ENCODE data around the gene DISP2. TPM values are rescaled to one million over a fixed set of nuclear protein-coding genes. Genes with fewer than 3 reads are reported as not detected.

The DISP2 gene
- total and polyA plus RNA-seq, 2 experiments from 2014 or later = 1.3 to 2.2 TPM

GRCh38 chr15:40334941-40335795, 22.9 kb upstream of the DISP2 start:
- no peaks in the 10 kb centered on the region for H3K9me3 Mint-ChIP-seq
- peaks cover 43% of the 10 kb centered on the region for H3K4me1 Mint-ChIP-seq
- Histone ChIP-seq H3K27me3 (ENCODE audit: insufficient read depth) (no peaks in the 10 kb centered on the region), H3F3A (replicated peaks; ENCODE audit: low read depth) (0 out of 2 replicates have a peak, but pooled peaks cover 4% of the 10 kb centered on the region), H3K4me1 (ENCODE audit: insufficient read depth) (peaks cover 4% of the 10 kb centered on the region; the same call in 1 of the 2 replicates), H3K27ac (ENCODE audit: low read depth) (no peak overlapping the region), H4K20me1 (replicated peaks; ENCODE audit: insufficient read depth) (no peaks in the 10 kb centered on the region), H3K36me3 (ENCODE audit: insufficient read depth) (no peaks in the 10 kb centered on the region), H2AFZ (no peak overlapping the region), H3K4me3 (no peak overlapping the region), H3K9me2 (ENCODE audit: insufficient read depth) (0 out of 2 replicates have a peak, but pooled peaks cover 2% of the 10 kb centered on the region), H3K4me2 (no peak overlapping the region), H3K79me2 (replicated peaks; ENCODE audit: insufficient read depth) (no peaks in the 10 kb centered on the region)
- H3K36me3 Mint-ChIP-seq (ENCODE audit: low read depth) = peaks cover 4% of the 10 kb centered on the region; the same call in 1 of the 3 replicates
- no peak overlapping the region for H3K4me3 Mint-ChIP-seq
- TF ChIP-seq POLR2AphosphoS5 (IDR thresholded peaks at IDR 0.05; ENCODE audit: low read depth) = no peak
- TF ChIP-seq STAT1 (IDR thresholded peaks at IDR 0.05; ENCODE audit: unreplicated experiment) = no peak
- TF ChIP-seq EZH2phosphoT487 (IDR thresholded peaks at IDR 0.05; ENCODE audit: unreplicated experiment) = no peak
- no peak for TF ChIP-seq EZH2 (IDR thresholded peaks at IDR 0.05; ENCODE audit: low read depth, unreplicated experiment)
- TF ChIP-seq ZNF331 (CRISPR knock-in tag; IDR thresholded peaks at IDR 0.05; ENCODE audit: low read depth) = no peak
- no peak for TF ChIP-seq NANOG (IDR thresholded peaks at IDR 0.05; ENCODE audit: borderline replicate concordance)
- TF ChIP-seq ZNF462 (CRISPR knock-in tag; IDR thresholded peaks at IDR 0.05) = no peak
- no peak for TF ChIP-seq CREB1 (CRISPR knock-in tag; IDR thresholded peaks at IDR 0.05; ENCODE audit: low read depth)
- TF ChIP-seq ETS1 (IDR thresholded peaks at IDR 0.05) = no peak
- TF ChIP-seq REST (IDR thresholded peaks at IDR 0.05; ENCODE audit: unreplicated experiment) = no peak
- TF ChIP-seq CTCF (conservative IDR thresholded peaks at IDR 0.05; ENCODE audit: low read depth in 2 of 2) = no peak
- TF ChIP-seq JUNB (IDR thresholded peaks at IDR 0.05; ENCODE audit: unreplicated experiment) = no peak
- no peak for TF ChIP-seq ZNF114 (CRISPR knock-in tag; IDR thresholded peaks at IDR 0.05)
- H3K27me3 Mint-ChIP-seq (ENCODE audit: insufficient read depth, low read depth, poor library complexity) = peaks cover 20% of the 10 kb centered on the region
- no peak overlapping the region for H3K27ac Mint-ChIP-seq
- DNase-seq (ENCODE audit: low spot score) (no peak), ATAC-seq (peak; percentile 6)

Data from GM23338 (cell line).